WTC11 (cell line): Measurements from ENCODE around the gene ARHGEF17. TPM values are rescaled to one million over a fixed set of nuclear protein-coding genes. Genes with fewer than 3 reads are reported as not detected.

ENCODE experiments used
- ATAC-seq: fragments of 200-7000 bp; cut with Tn5 transposase; 2 replicates; pipeline ENCODE4 v1.10.0; 2021; ENCODE audit warnings: mild to moderate bottlenecking, moderate library complexity
- CTCF ChIA-PET: fragments of 300-600 bp; sonication (Branson Sonifier 250); formaldehyde crosslinking; loops from one replicate; lab custom pipeline; 2021; ENCODE audit warnings: antibody characterized with exemption; lab: Charles Lee
- POLR2A ChIA-PET: fragments of 350-600 bp; sonication (Branson Sonifier 250); formaldehyde crosslinking; loops from one replicate; lab custom pipeline; 2021; ENCODE audit warnings: antibody characterized with exemption; lab: Charles Lee
- DNase-seq: peaks from one replicate; pipeline ENCODE4 v3.0.0; 2021; ENCODE audit warnings: low spot score
- H3K27ac Mint-ChIP-seq: 2 replicates; pipeline ENCODE4 v1.8.0; 2021; ENCODE audit warnings: mixed read lengths
- H3K27me3 Mint-ChIP-seq: 2 replicates; pipeline ENCODE4 v1.8.0; 2021; ENCODE audit warnings: low read depth, mild to moderate bottlenecking, moderate library complexity, mixed read lengths
- H3K36me3 Mint-ChIP-seq: 2 replicates; pipeline ENCODE4 v1.8.0; 2021; ENCODE audit warnings: mixed read lengths
- H3K4me1 Mint-ChIP-seq: 2 replicates; pipeline ENCODE4 v1.8.0; 2022; ENCODE audit warnings: mixed read lengths
- H3K4me3 Mint-ChIP-seq: 2 replicates; pipeline ENCODE4 v1.8.0; 2021; ENCODE audit warnings: mild to moderate bottlenecking, moderate library complexity, mixed read lengths
- H3K9me3 Mint-ChIP-seq: 2 replicates; pipeline ENCODE4 v1.8.0; 2021; ENCODE audit warnings: mixed read lengths
- ATF1 ChIP-seq: sonication (generic); formaldehyde crosslinking; IDR thresholded peaks from 2 replicates; pipeline ENCODE4 v1.8.1; 2023; ENCODE audit warnings: mild to moderate bottlenecking, moderate library complexity, missing genetic modification reagents
- ATF3 ChIP-seq: sonication (generic); formaldehyde crosslinking; conservative IDR thresholded peaks from 2 replicates; pipeline ENCODE4 v1.8.1; 2022; ENCODE audit warnings: mild to moderate bottlenecking, missing genetic modification reagents
- ERG ChIP-seq: fragments of 250-450 bp; sonication (Bioruptor Pico); IDR thresholded peaks from 2 replicates; pipeline ENCODE4 v1.8.0; 2021; ENCODE audit warnings: mild to moderate bottlenecking
- GABPB1 ChIP-seq: sonication (generic); formaldehyde crosslinking; IDR thresholded peaks from 2 replicates; pipeline ENCODE4 v1.8.1; 2023; ENCODE audit warnings: mild to moderate bottlenecking, missing genetic modification reagents
- IRF1 ChIP-seq: sonication (generic); formaldehyde crosslinking; IDR thresholded peaks from 2 replicates; pipeline ENCODE4 v1.8.0; 2023; ENCODE audit warnings: missing genetic modification reagents
- IRF2 ChIP-seq: sonication (generic); formaldehyde crosslinking; IDR thresholded peaks from 2 replicates; pipeline ENCODE4 v1.8.0; 2022; ENCODE audit warnings: low read depth, missing genetic modification reagents, borderline replicate concordance
- RORB ChIP-seq: fragments of 250-450 bp; sonication (Bioruptor Pico); IDR thresholded peaks from 2 replicates; pipeline ENCODE4 v1.9.0; 2021; ENCODE audit warnings: mild to moderate bottlenecking
- TEAD1 ChIP-seq: sonication (generic); formaldehyde crosslinking; IDR thresholded peaks from 2 replicates; pipeline ENCODE4 v1.8.0; 2022; ENCODE audit warnings: mild to moderate bottlenecking, missing genetic modification reagents
- ZNF219 ChIP-seq: sonication (generic); formaldehyde crosslinking; IDR thresholded peaks from 2 replicates; pipeline ENCODE4 v1.8.0; 2023; ENCODE audit warnings: missing genetic modification reagents, mild to moderate bottlenecking, borderline replicate concordance
- ZNF281 ChIP-seq: sonication (generic); formaldehyde crosslinking; IDR thresholded peaks from 2 replicates; pipeline ENCODE4 v1.8.0; 2023; ENCODE audit warnings: mild to moderate bottlenecking, missing genetic modification reagents
- ZNF532 ChIP-seq: fragments of 250-450 bp; sonication (Bioruptor Pico); IDR thresholded peaks from 2 replicates; pipeline ENCODE4 v1.9.0; 2021; ENCODE audit warnings: mild to moderate bottlenecking, borderline replicate concordance
- ZNF671 ChIP-seq: fragments of 250-450 bp; sonication (Bioruptor Pico); IDR thresholded peaks from 2 replicates; pipeline ENCODE4 v1.8.0; 2021; ENCODE audit warnings: mild to moderate bottlenecking
- total RNA-seq: library from RNA; stranded (reverse); gene quantifications from 3 replicates; pipeline ENCODE4 v1.2.3, GENCODE V29; 2021
- TF ChIP-seq, protein P1 (sequence below): fragments of 250-450 bp; sonication (Bioruptor Pico); IDR thresholded peaks from 2 replicates; pipeline ENCODE4 v1.9.0; 2021; ENCODE audit warnings: mild to moderate bottlenecking
- TF ChIP-seq, protein P2 (sequence below): sonication (generic); formaldehyde crosslinking; IDR thresholded peaks from 2 replicates; pipeline ENCODE4 v1.8.1; 2023; ENCODE audit warnings: mild to moderate bottlenecking, missing genetic modification reagents, moderate library complexity
- TF ChIP-seq, protein P3 (sequence below): sonication (generic); formaldehyde crosslinking; IDR thresholded peaks from 2 replicates; pipeline ENCODE4 v1.8.0; 2022; ENCODE audit warnings: mild to moderate bottlenecking, missing genetic modification reagents

Gene ARHGEF17
- total RNA-seq, 1 experiment from 2014 or later = 18.2 TPM

DNA sequence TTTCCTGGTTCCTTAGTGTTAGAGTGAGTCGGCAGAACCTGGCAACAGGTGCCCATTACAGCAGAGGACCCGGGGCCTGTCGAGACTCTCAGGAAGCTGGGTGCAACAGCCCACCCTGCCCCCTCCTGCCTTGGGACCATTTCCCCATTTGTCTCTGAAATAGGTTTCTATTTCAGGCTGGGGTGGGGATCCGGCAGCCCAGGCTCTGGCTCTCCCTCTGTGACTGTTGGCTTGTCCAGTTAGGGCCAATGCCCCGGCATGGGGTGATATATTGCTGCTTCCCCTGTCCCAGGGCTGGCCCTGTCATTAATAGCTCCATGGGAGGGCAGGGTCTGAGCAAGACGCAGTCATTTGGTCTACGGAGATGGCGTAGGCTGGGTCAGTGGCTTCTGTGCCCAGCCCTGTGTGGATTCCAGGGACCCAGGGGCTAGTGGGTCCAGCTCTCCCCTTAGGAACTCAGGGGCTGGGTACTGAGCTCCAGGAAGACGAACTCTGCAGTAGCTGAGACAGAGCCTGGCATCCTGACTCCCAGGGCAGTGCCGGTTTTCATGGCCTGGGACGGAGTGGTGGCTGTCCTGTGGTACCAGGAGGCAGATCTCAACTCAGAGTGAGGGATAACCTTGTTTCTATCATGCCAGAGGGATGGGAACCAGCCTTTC is 33.2 kb upstream of the ARHGEF17 start:
- no peak overlapping the region for H3K27ac Mint-ChIP-seq
- no peaks in the 10 kb centered on the region for H3K9me3 Mint-ChIP-seq
- no peaks in the 10 kb centered on the region for H3K27me3 Mint-ChIP-seq
- peak; percentile 8 for DNase-seq
- no peak for ATAC-seq
- ChIA-PET CTCF (interaction anchor here (1.0 to 1.4 kb wide), 6 partner anchors 15 to 86 kb away, joined by 3 to 5 read pairs (median 4); no protein-coding TSS in a partner anchor), POLR2A (no interaction called here)
- TF ChIP-seq ATF3 (CRISPR knock-in tag) (no peak), ZNF219 (CRISPR knock-in tag) (no peak), ZNF281 (no peak), ATF1 (CRISPR knock-in tag) (no peak), RORB (CRISPR knock-in tag) (no peak), IRF1 (no peak), ZNF671 (no peak), GABPB1 (CRISPR knock-in tag) (no peak), TEAD1 (CRISPR knock-in tag) (no peak)
- TF ChIP-seq, protein P1, sequence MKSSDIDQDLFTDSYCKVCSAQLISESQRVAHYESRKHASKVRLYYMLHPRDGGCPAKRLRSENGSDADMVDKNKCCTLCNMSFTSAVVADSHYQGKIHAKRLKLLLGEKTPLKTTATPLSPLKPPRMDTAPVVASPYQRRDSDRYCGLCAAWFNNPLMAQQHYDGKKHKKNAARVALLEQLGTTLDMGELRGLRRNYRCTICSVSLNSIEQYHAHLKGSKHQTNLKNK (CRISPR knock-in tag) = no peak
- TF ChIP-seq, protein P2, sequence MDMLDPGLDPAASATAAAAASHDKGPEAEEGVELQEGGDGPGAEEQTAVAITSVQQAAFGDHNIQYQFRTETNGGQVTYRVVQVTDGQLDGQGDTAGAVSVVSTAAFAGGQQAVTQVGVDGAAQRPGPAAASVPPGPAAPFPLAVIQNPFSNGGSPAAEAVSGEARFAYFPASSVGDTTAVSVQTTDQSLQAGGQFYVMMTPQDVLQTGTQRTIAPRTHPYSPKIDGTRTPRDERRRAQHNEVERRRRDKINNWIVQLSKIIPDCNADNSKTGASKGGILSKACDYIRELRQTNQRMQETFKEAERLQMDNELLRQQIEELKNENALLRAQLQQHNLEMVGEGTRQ (CRISPR knock-in tag) = no peak
- TF ChIP-seq, protein P3, sequence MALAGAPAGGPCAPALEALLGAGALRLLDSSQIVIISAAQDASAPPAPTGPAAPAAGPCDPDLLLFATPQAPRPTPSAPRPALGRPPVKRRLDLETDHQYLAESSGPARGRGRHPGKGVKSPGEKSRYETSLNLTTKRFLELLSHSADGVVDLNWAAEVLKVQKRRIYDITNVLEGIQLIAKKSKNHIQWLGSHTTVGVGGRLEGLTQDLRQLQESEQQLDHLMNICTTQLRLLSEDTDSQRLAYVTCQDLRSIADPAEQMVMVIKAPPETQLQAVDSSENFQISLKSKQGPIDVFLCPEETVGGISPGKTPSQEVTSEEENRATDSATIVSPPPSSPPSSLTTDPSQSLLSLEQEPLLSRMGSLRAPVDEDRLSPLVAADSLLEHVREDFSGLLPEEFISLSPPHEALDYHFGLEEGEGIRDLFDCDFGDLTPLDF (CRISPR knock-in tag) = no peak
- H3K4me1 Mint-ChIP-seq = peaks cover 22% of the 10 kb centered on the region
- H3K36me3 Mint-ChIP-seq = no peaks in the 10 kb centered on the region
- H3K4me3 Mint-ChIP-seq = no peak overlapping the region

GRCh38 chr11:73275381-73275750 is 32.7 kb upstream of the ARHGEF17 start:
- H3K27me3 Mint-ChIP-seq = no peaks in the 10 kb centered on the region
- H3K4me3 Mint-ChIP-seq = no peak overlapping the region
- peaks cover 18% of the 10 kb centered on the region for H3K4me1 Mint-ChIP-seq
- no peak for TF ChIP-seq IRF2
- no peak for TF ChIP-seq ZNF532 (CRISPR knock-in tag)
- TF ChIP-seq ERG (CRISPR knock-in tag) = no peak
- TF ChIP-seq, all 79 proteins: peak for 0
- CTCF ChIA-PET = interaction anchor here (1.0 to 1.4 kb wide), 5 partner anchors 14 to 76 kb away, joined by 3 to 5 read pairs (median 4); no protein-coding TSS in a partner anchor
- peak; percentile 2 for DNase-seq
- ATAC-seq = no peak
- POLR2A ChIA-PET = no interaction called here
- no peaks in the 10 kb centered on the region for H3K36me3 Mint-ChIP-seq
- no peak overlapping the region for H3K27ac Mint-ChIP-seq
- no peaks in the 10 kb centered on the region for H3K9me3 Mint-ChIP-seq
